ENCODE data around the gene TRIM58. TPM values are rescaled to one million over a fixed set of nuclear protein-coding genes. Genes with fewer than 3 reads are reported as not detected.

The TRIM58 gene
- total RNA-seq, 2 experiments from 2014 or later, result 0.11 TPM; not detected in 1

GRCh38 chr1:247855911-247856310 lies 1.1 kb upstream of the TRIM58 start:
- no peak for ATAC-seq
- Mint-ChIP-seq H3K36me3 (ENCODE audit: low read depth) (no peaks in the 10 kb centered on the region), H3K9me3 (no peaks in the 10 kb centered on the region), H3K27me3 (peaks cover 39% of the 10 kb centered on the region), H3K4me1 (ENCODE audit: low read depth) (peaks cover 6% of the 10 kb centered on the region), H3K27ac (no peak overlapping the region), H3K4me3 (peak overlapping the region; percentile 34)
- no peak for DNase-seq
- POLR2A ChIA-PET, result no interaction called here
- intact Hi-C loops (cut with micrococcal nuclease), result no loop called here
- no peak for TF ChIP-seq CTCF (IDR thresholded peaks at IDR 0.05)
- CTCF ChIA-PET, result no interaction called here

DNA sequence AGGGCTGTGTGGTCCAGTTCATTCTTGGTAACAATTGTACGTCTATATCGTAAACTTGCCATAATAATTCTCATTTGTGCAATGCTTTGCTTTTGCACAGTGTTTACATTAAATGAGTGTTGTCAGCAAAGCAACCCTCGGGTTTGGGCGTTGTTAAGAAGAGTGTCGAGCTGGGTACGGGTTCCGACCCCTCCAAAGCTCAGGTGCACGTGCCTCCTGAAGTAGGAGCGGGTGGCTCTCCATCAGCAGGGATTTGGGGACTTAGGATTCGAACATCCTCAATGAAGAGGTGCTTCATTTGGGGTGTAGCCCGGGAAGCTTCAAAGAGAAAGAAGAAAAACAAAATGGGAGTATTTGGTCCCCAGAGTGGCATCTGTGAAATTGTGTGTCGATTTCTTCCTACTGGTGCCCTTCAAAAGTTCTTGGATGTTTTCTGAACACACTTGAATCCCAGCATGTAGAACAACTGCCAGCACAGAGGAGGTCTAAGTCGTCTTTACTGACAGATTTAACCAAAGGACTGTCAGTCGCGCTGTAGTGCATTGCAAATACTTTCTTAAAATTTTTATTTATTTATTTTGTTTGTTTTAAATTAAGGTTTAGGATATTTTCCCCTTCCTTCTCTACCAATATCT lies 1.1 kb downstream of the TRIM58 start:
- ChIA-PET CTCF (interaction anchor here (0.6 kb wide), 1 partner anchor 50 kb away, joined by 3 read pairs; no protein-coding TSS in a partner anchor), POLR2A (no interaction called here)
- DNase-seq (no peak), ATAC-seq (peak; percentile 9)
- H3K27ac Mint-ChIP-seq, result no peak overlapping the region
- no peaks in the 10 kb centered on the region for H3K9me3 Mint-ChIP-seq
- H3K4me1 Mint-ChIP-seq (ENCODE audit: low read depth), result peaks cover 6% of the 10 kb centered on the region
- no peak for TF ChIP-seq CTCF (IDR thresholded peaks at IDR 0.05)
- no peaks in the 10 kb centered on the region for H3K36me3 Mint-ChIP-seq (ENCODE audit: low read depth)
- intact Hi-C loops (cut with micrococcal nuclease), result no loop called here
- peak overlapping the region; percentile 68 for H3K4me3 Mint-ChIP-seq
- H3K27me3 Mint-ChIP-seq, result peaks cover 31% of the 10 kb centered on the region

GRCh38 chr1:247862756-247863155 lies 5.8 kb downstream of the TRIM58 start:
- Mint-ChIP-seq H3K4me1 (ENCODE audit: low read depth) (peaks cover 5% of the 10 kb centered on the region), H3K9me3 (no peaks in the 10 kb centered on the region), H3K36me3 (ENCODE audit: low read depth) (no peaks in the 10 kb centered on the region), H3K4me3 (no peak overlapping the region), H3K27ac (no peak overlapping the region), H3K27me3 (peaks cover 19% of the 10 kb centered on the region)
- intact Hi-C loops (cut with micrococcal nuclease), result no loop called here
- DNase-seq (no peak), ATAC-seq (no peak)
- TF ChIP-seq CTCF (IDR thresholded peaks at IDR 0.05), result no peak
- CTCF ChIA-PET, result no interaction called here
- POLR2A ChIA-PET, result no interaction called here

GRCh38 chr1:247864644-247865043 lies 7.7 kb downstream of the TRIM58 start:
- DNase-seq (no peak), ATAC-seq (no peak)
- H3K36me3 Mint-ChIP-seq (ENCODE audit: low read depth), result no peaks in the 10 kb centered on the region
- intact Hi-C loops (cut with micrococcal nuclease), result no loop called here
- TF ChIP-seq CTCF (IDR thresholded peaks at IDR 0.05), result no peak
- H3K4me1 Mint-ChIP-seq (ENCODE audit: low read depth), result no peaks in the 10 kb centered on the region
- H3K27me3 Mint-ChIP-seq, result peaks cover 9% of the 10 kb centered on the region
- POLR2A ChIA-PET, result no interaction called here
- no peaks in the 10 kb centered on the region for H3K9me3 Mint-ChIP-seq
- no peak overlapping the region for H3K27ac Mint-ChIP-seq
- H3K4me3 Mint-ChIP-seq, result no peak overlapping the region
- CTCF ChIA-PET, result no interaction called here

DNA sequence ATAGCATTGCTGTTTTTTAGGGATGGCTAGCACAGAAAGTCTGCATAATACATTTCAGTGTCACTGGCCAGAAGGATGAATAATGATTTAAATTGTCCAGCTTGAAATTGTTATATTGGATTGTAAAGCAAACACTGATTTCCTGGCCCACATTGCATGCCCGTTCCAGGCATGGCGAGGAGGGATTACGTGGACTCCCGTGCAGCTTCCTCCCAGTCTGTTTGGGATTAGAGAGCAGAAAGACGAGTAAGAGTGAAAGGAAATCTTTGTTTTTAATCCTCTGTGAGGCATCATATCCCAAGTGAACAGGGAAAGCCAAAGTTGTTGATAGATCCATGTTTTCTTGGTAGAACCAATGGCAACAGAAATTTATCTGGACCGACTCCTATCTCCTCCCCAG lies 8.4 kb downstream of the TRIM58 start:
- no peaks in the 10 kb centered on the region for H3K36me3 Mint-ChIP-seq (ENCODE audit: low read depth)
- H3K4me3 Mint-ChIP-seq, result no peak overlapping the region

More for the DNA sequence above, 8.4 kb downstream of the TRIM58 start:
- intact Hi-C loops (cut with micrococcal nuclease), result no loop called here
- Mint-ChIP-seq H3K9me3 (no peaks in the 10 kb centered on the region), H3K4me1 (ENCODE audit: low read depth) (no peaks in the 10 kb centered on the region), H3K27ac (no peak overlapping the region), H3K27me3 (peaks cover 8% of the 10 kb centered on the region)
- ChIA-PET POLR2A (no interaction called here), CTCF (no interaction called here)
- ATAC-seq (no peak), DNase-seq (no peak)
- no peak for TF ChIP-seq CTCF (IDR thresholded peaks at IDR 0.05)

All from activated CD8-positive, alpha-beta T cell treated with anti-CD3 and anti-CD28 coated beads for 36 hours (primary cell).